Gastrocnemius medialis (tissue), 4 donors: ENCODE measurements around the gene TBX15. TPM values are rescaled to one million over a fixed set of nuclear protein-coding genes. Genes with fewer than 3 reads are reported as not detected.

Source experiments
- ATAC-seq, 2 donors: fragments of 150-250 bp; one replicate each; pipeline ENCODE4 v1.9.1; 2016
- DNase-seq, 2 donors: peaks; one replicate each; pipeline ENCODE4 v3.0.0-alpha.2; 2019
- H3K27ac ChIP-seq, 4 donors: fragments of 200-600 bp; sonication (generic); 1 replicate in 1 of 4; 2 replicates in 3 of 4; pipeline ENCODE4 v1.5.1; 2016 to 2018; ENCODE audit warnings: mild to moderate bottlenecking in 2 of 4, moderate library complexity in 1 of 4
- H3K27me3 ChIP-seq, 3 donors: fragments of 200-600 bp; sonication (generic) in 2 of 3; 1 replicate in 1 of 3; 2 replicates in 2 of 3; pipeline versions ENCODE4 v1.5.1 to v1.6.0; 2016 to 2019; ENCODE audit warnings: mild to moderate bottlenecking in 1 of 3, moderate library complexity in 1 of 3
- H3K36me3 ChIP-seq, 2 donors: fragments of 200-600 bp; sonication (generic) in 1 of 2; one replicate each; pipeline ENCODE4 v1.5.1; 2017 to 2018
- H3K4me1 ChIP-seq, 2 donors: fragments of 200-600 bp; sonication (generic) in 1 of 2; one replicate each; pipeline ENCODE4 v1.5.1; 2016 to 2017; ENCODE audit warnings: mild to moderate bottlenecking in 2 of 2
- H3K4me3 ChIP-seq, 4 donors: fragments of 200-600 bp; sonication (generic) in 3 of 4; 1 replicate in 1 of 4; 2 replicates in 3 of 4; pipeline ENCODE4 v1.5.1; 2016 to 2019; ENCODE audit warnings: mild to moderate bottlenecking in 2 of 4
- H3K9me3 ChIP-seq, 3 donors: fragments of 200-600 bp; sonication (generic) in 2 of 3; 1 replicate in 1 of 3; 2 replicates in 2 of 3; pipeline ENCODE4 v1.5.1; 2016 to 2019
- CTCF ChIP-seq, 5 experiments: fragments of 450-650 bp in 3 of 5; fragments of 200-600 bp in 2 of 5; sonication (generic) in 2 of 5; IDR thresholded peaks in 4 of 5; conservative IDR thresholded peaks in 1 of 5; 1 replicate in 4 of 5; 2 replicates in 1 of 5; pipeline ENCODE4 v1.5.1; 2016 to 2019; ENCODE audit warnings: antibody characterized with exemption in 5 of 5, mild to moderate bottlenecking in 3 of 5, moderate library complexity in 3 of 5
- POLR2A ChIP-seq, 2 donors: fragments of 450-650 bp; IDR thresholded peaks; one replicate each; pipeline ENCODE4 v1.6.1; 2017; ENCODE audit warnings: antibody characterized with exemption in 2 of 2, mild to moderate bottlenecking in 2 of 2, moderate library complexity in 2 of 2
- in situ Hi-C, 4 donors: fragments of 200-750 bp; cut with MboI; loops; one replicate each; pipeline versions ENCODE4 v1.15.0 to v1.8.0; 2017; ENCODE audit warnings: low sequenced_read_pairs in 4 of 4
- intact Hi-C: fragments of 100-400 bp; cut with DNase I; formaldehyde crosslinking; loops from one replicate; pipeline ENCODE4 v1.15.1; 2023; ENCODE audit warnings: low total_unique reads
- total RNA-seq, 4 donors: library from RNA; depleted of rRNA; stranded (reverse); fragments of >200 nt; gene quantifications; one replicate each; pipeline versions ENCODE4 v1.1.0 to v1.2.3, GENCODE V29; 2016

The TBX15 gene
- total RNA-seq, 4 donors from 2014 or later = 91.4 to 275 (median 245) TPM

- in situ Hi-C loops = loop anchor here in 1 of 4 donors (25.0 kb wide), 1 partner anchor 686 kb away; no protein-coding TSS in a partner anchor
- Histone ChIP-seq H3K27ac (peak overlapping the region; percentile 48 to 96 (median 89)), H3K36me3 (no peaks in the 10 kb centered on the region), H3K27me3 (no peaks in the 10 kb centered on the region), H3K4me3 (no peak overlapping the region), H3K4me1 (peaks cover 96 to 100% of the 10 kb centered on the region in 2 donors), H3K9me3 (no peaks in the 10 kb centered on the region)
- ATAC-seq (peak; percentile 61 to 67), DNase-seq (no peak)
- intact Hi-C loops = no loop called here
- TF ChIP-seq CTCF (IDR thresholded peaks at IDR 0.05 in 4 of 5, conservative IDR thresholded peaks at IDR 0.05 in 1 of 5) (no peak), POLR2A (IDR thresholded peaks at IDR 0.05) (no peak)
Measured at GRCh38 chr1:118973032-118973431, 15.1 kb downstream of the TBX15 start.

- TF ChIP-seq CTCF (IDR thresholded peaks at IDR 0.05 in 4 of 5, conservative IDR thresholded peaks at IDR 0.05 in 1 of 5) = no peak
- no peak for TF ChIP-seq POLR2A (IDR thresholded peaks at IDR 0.05)
- Histone ChIP-seq H3K9me3 (no peaks in the 10 kb centered on the region), H3K27me3 (no peaks in the 10 kb centered on the region), H3K4me3 (no peak overlapping the region), H3K36me3 (no peaks in the 10 kb centered on the region), H3K27ac (peak overlapping the region; percentile 85 to 96 (median 94)), H3K4me1 (peaks cover 96 to 99% of the 10 kb centered on the region in 2 donors)
- ATAC-seq (peak; percentile 26 to 55), DNase-seq (no peak)
- intact Hi-C loops = no loop called here
- in situ Hi-C loops = loop anchor here in 1 of 4 donors (25.0 kb wide), 1 partner anchor 683 kb away; no protein-coding TSS in a partner anchor
Measured at GRCh38 chr1:118970451-118970850, 17.7 kb downstream of the TBX15 start.

- H3K4me1 ChIP-seq = peaks cover 94 to 95% of the 10 kb centered on the region in 2 donors
- intact Hi-C loops = loop anchor here (2.0 to 10.0 kb wide), 2 partner anchors 673 to 1359 kb away; partner anchors contain the start of gene TENT5C
- ATAC-seq = peak; percentile 74 to 76
- no peaks in the 10 kb centered on the region for H3K27me3 ChIP-seq
- peak; percentile 82 to 88 for DNase-seq
- TF ChIP-seq CTCF (IDR thresholded peaks at IDR 0.05 in 4 of 5, conservative IDR thresholded peaks at IDR 0.05 in 1 of 5) (no peak), POLR2A (IDR thresholded peaks at IDR 0.05) (peak; percentile 20 to 63)
- in situ Hi-C loops = loop anchor here in 1 of 4 donors (25.0 kb wide), 1 partner anchor 676 kb away; no protein-coding TSS in a partner anchor
- no peak overlapping the region for H3K4me3 ChIP-seq
- no peaks in the 10 kb centered on the region for H3K36me3 ChIP-seq
- peak overlapping the region; percentile 85 to 96 (median 94) for H3K27ac ChIP-seq
- no peaks in the 10 kb centered on the region for H3K9me3 ChIP-seq
Measured at GRCh38 chr1:118963456-118964430, 24.4 kb downstream of the TBX15 start.

GRCh38 chr1:118963138-118963455 lies 25.0 kb downstream of the TBX15 start:
- Histone ChIP-seq H3K4me3 (no peak overlapping the region), H3K36me3 (no peaks in the 10 kb centered on the region), H3K9me3 (no peaks in the 10 kb centered on the region), H3K27me3 (no peaks in the 10 kb centered on the region), H3K4me1 (peaks cover 92 to 93% of the 10 kb centered on the region in 2 donors), H3K27ac (peak overlapping the region; percentile 85 to 96 (median 94))
- in situ Hi-C loops = loop anchor here in 1 of 4 donors (25.0 kb wide), 1 partner anchor 676 kb away; no protein-coding TSS in a partner anchor
- TF ChIP-seq POLR2A (IDR thresholded peaks at IDR 0.05) = no peak
- no peak for TF ChIP-seq CTCF (IDR thresholded peaks at IDR 0.05 in 4 of 5, conservative IDR thresholded peaks at IDR 0.05 in 1 of 5)
- ATAC-seq = no peak
- intact Hi-C loops = loop anchor here (2.0 to 10.0 kb wide), 2 partner anchors 672 to 1358 kb away; partner anchors contain the start of gene TENT5C
- no peak for DNase-seq
